HG03095 (cell line): ENCODE data around the gene KCNQ5.
"Not testable (repeated sequence)": the region's sequence is repeated elsewhere in the genome, so short reads cannot be mapped to it uniquely, and the experiment has no call there.

Experiments
- ATAC-seq: cut with Tn5 transposase; IDR thresholded peaks from one replicate; pipeline ENCODE4 v1.9.1; 2021; ENCODE audit warnings: moderate library complexity; ENCODE audit not compliant: unreplicated experiment

The KCNQ5 gene

GRCh38 chr6:72890671-72891070, 268.8 kb downstream of the KCNQ5 start:
- ATAC-seq, result no peak

GRCh38 chr6:72892901-72893300, 271.0 kb downstream of the KCNQ5 start:
- ATAC-seq, result no peak

- no peak for ATAC-seq
These were observed 272.2 kb downstream of the KCNQ5 start for GRCh38 chr6:72894091-72894490.

- ATAC-seq, result not testable (repeated sequence)
These were observed 276.4 kb downstream of the KCNQ5 start for GRCh38 chr6:72898313-72898712.

GRCh38 chr6:72905705-72906478, 284.0 kb downstream of the KCNQ5 start:
- no peak for ATAC-seq

GRCh38 chr6:72911463-72912155, 289.7 kb downstream of the KCNQ5 start:
- ATAC-seq, result no peak

- ATAC-seq, result no peak
These were observed 291.9 kb downstream of the KCNQ5 start for GRCh38 chr6:72913797-72914196.

GRCh38 chr6:72916298-72916697, 294.4 kb downstream of the KCNQ5 start:
- ATAC-seq, result no peak

GRCh38 chr6:72916906-72917305, 295.0 kb downstream of the KCNQ5 start:
- ATAC-seq, result no peak

- ATAC-seq, result no peak
These were observed 300.5 kb downstream of the KCNQ5 start for GRCh38 chr6:72922401-72922800.

- no peak for ATAC-seq
These were observed 303.3 kb downstream of the KCNQ5 start for GRCh38 chr6:72925136-72925535.

GRCh38 chr6:72930556-72931132, 308.8 kb downstream of the KCNQ5 start:
- no peak for ATAC-seq

- no peak for ATAC-seq
These were observed 309.5 kb downstream of the KCNQ5 start for GRCh38 chr6:72931325-72931887.

GRCh38 chr6:72933233-72933632, 311.4 kb downstream of the KCNQ5 start:
- no peak for ATAC-seq

- no peak for ATAC-seq
These were observed 315.1 kb downstream of the KCNQ5 start for GRCh38 chr6:72936766-72937559.

GRCh38 chr6:72938104-72938503, 316.2 kb downstream of the KCNQ5 start:
- no peak for ATAC-seq

GRCh38 chr6:72939004-72939403, 317.1 kb downstream of the KCNQ5 start:
- no peak for ATAC-seq

- ATAC-seq, result no peak
These were observed 318.4 kb downstream of the KCNQ5 start for GRCh38 chr6:72940265-72940664.

GRCh38 chr6:72941263-72941662, 319.4 kb downstream of the KCNQ5 start:
- ATAC-seq, result no peak

GRCh38 chr6:72941751-72942150, 319.9 kb downstream of the KCNQ5 start:
- ATAC-seq, result no peak

GRCh38 chr6:72943699-72944098, 321.8 kb downstream of the KCNQ5 start:
- ATAC-seq, result no peak
